Gastroesophageal sphincter (tissue), 3 donors: ENCODE data around the gene VEGFC.

ENCODE experiments used
- CTCF ChIP-seq, 4 experiments: fragments of 200-600 bp in 2 of 4; fragments of 450-650 bp in 2 of 4; sonication (generic) in 1 of 4; IDR thresholded peaks; one replicate each; pipeline ENCODE4 v1.5.1; 2017 to 2019; ENCODE audit warnings: antibody characterized with exemption in 4 of 4, mild to moderate bottlenecking in 2 of 4, moderate library complexity in 2 of 4
- EP300 ChIP-seq: sonication (generic); formaldehyde crosslinking; IDR thresholded peaks from one replicate; pipeline ENCODE4 v1.6.1; 2017; ENCODE audit warnings: antibody characterized with exemption, mild to moderate bottlenecking

DNA sequence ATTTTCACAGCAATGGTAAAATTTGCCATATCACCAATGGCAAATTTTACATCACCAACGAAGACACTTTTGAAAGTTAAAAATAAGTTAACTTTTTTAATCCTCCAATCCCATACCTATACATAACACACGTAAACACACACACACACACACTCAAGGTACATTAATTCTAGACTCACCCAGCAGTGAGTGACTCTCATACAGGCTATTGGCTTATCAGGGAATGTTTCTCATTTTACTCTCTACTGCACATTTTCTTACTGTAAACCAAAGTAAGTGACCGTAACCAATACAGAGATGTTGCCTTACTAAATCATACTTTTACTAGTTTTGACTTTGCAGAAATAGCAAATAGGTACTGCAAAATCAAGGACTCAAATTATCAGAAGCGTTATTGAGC, 2.3 kb downstream of the VEGFC start:
- TF ChIP-seq CTCF (IDR thresholded peaks at IDR 0.05) (no peak), EP300 (no peak)
